ENCODE measurements around the gene LINC00237.

LINC00237 gene

GRCh38 chr20:21125849-21126580 is 19.9 kb upstream of the LINC00237 start, which contains the start of gene KIZ:
Gene KIZ (plus strand): TSS chr20:21126082. CDS start chr20:21126116, 34 bp downstream.
- no peak for TF ChIP-seq CTCF (IDR thresholded peaks at IDR 0.05; ENCODE audit: insufficient read depth, missing control alignments)
- DNase-seq (ENCODE audit: insufficient read length, low spot score) (no peak), FAIRE-seq (no peak)

- DNase-seq (ENCODE audit: insufficient read length, low spot score) (no peak), FAIRE-seq (no peak)
- no peak for TF ChIP-seq CTCF (IDR thresholded peaks at IDR 0.05; ENCODE audit: insufficient read depth, missing control alignments)
Observed at GRCh38 chr20:21125072-21125848, 19.1 kb upstream of the LINC00237 start.

- no peak for TF ChIP-seq CTCF (IDR thresholded peaks at IDR 0.05; ENCODE audit: insufficient read depth, missing control alignments)
- FAIRE-seq (no peak), DNase-seq (ENCODE audit: insufficient read length, low spot score) (no peak)
Observed at GRCh38 chr20:21124190-21124589, 18.0 kb upstream of the LINC00237 start.

- TF ChIP-seq CTCF (IDR thresholded peaks at IDR 0.05; ENCODE audit: insufficient read depth, missing control alignments), result no peak
Observed at GRCh38 chr20:21118782-21119181, 12.6 kb upstream of the LINC00237 start.

GRCh38 chr20:21118138-21118537 is 12.0 kb upstream of the LINC00237 start:
- no peak for DNase-seq (ENCODE audit: insufficient read length, low spot score)
- FAIRE-seq, result no peak
- no peak for TF ChIP-seq CTCF (IDR thresholded peaks at IDR 0.05; ENCODE audit: insufficient read depth, missing control alignments)

More at GRCh38 chr20:21118782-21119181, 12.6 kb upstream of the LINC00237 start:
- DNase-seq (ENCODE audit: insufficient read length, low spot score) (no peak), FAIRE-seq (no peak)

- DNase-seq (ENCODE audit: insufficient read length, low spot score) (no peak), FAIRE-seq (no peak)
- no peak for TF ChIP-seq CTCF (IDR thresholded peaks at IDR 0.05; ENCODE audit: insufficient read depth, missing control alignments)
Observed at GRCh38 chr20:21117521-21117920, 11.4 kb upstream of the LINC00237 start.

- FAIRE-seq (no peak), DNase-seq (ENCODE audit: insufficient read length, low spot score) (no peak)
- no peak for TF ChIP-seq CTCF (IDR thresholded peaks at IDR 0.05; ENCODE audit: insufficient read depth, missing control alignments)
Observed at GRCh38 chr20:21114584-21114983, 8.4 kb upstream of the LINC00237 start.

Data from D721Med (cell line).